Retinal pigment epithelial cell (primary cell): ENCODE data around the gene INPP4B.

Source experiments
- DNase-seq: peaks from one replicate; pipeline ENCODE4 v3.0.0-alpha.2; 2010; ENCODE audit warnings: low read depth
- H3K4me3 ChIP-seq: 2 replicates; pipeline ENCODE4 v1.5.1; 2011; ENCODE audit warnings: mild to moderate bottlenecking, low read length, control low read depth, moderate library complexity
- TF ChIP-seq, protein P1 (sequence below): conservative IDR thresholded peaks from 2 replicates; pipeline ENCODE4 v1.5.1; 2011; ENCODE audit warnings: low read depth, low read length, control low read depth, inconsistent platforms

INPP4B gene

GRCh38 chr4:142065086-142065647 lies 780.9 kb downstream of the INPP4B start:
- TF ChIP-seq, protein P1, sequence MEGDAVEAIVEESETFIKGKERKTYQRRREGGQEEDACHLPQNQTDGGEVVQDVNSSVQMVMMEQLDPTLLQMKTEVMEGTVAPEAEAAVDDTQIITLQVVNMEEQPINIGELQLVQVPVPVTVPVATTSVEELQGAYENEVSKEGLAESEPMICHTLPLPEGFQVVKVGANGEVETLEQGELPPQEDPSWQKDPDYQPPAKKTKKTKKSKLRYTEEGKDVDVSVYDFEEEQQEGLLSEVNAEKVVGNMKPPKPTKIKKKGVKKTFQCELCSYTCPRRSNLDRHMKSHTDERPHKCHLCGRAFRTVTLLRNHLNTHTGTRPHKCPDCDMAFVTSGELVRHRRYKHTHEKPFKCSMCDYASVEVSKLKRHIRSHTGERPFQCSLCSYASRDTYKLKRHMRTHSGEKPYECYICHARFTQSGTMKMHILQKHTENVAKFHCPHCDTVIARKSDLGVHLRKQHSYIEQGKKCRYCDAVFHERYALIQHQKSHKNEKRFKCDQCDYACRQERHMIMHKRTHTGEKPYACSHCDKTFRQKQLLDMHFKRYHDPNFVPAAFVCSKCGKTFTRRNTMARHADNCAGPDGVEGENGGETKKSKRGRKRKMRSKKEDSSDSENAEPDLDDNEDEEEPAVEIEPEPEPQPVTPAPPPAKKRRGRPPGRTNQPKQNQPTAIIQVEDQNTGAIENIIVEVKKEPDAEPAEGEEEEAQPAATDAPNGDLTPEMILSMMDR: no peak
- H3K4me3 ChIP-seq: no peak overlapping the region
- no peak for DNase-seq

GRCh38 chr4:142064181-142064580 lies 781.9 kb downstream of the INPP4B start:
- no peak overlapping the region for H3K4me3 ChIP-seq
- DNase-seq: no peak
- TF ChIP-seq, protein P1: no peak

DNA sequence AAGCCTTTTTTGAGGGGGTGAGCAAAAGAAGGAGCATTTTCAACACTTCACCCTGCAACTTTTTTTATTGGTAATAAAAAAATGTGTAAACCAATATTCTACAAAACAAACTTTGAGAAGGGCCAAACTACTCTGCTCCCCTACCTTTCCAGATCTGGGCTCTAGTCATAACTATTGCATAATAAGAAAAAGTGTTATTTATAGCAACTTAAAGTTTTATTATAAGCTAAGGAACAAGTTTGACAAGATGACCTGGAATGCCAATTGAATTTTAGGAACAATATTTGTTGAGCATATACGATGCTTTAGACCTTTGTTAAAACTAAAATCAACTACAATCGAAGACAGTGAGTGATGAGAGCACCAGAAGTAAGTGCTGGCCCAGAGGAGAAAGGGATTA lies 800.1 kb downstream of the INPP4B start:
- DNase-seq: no peak
- no peak overlapping the region for H3K4me3 ChIP-seq
- TF ChIP-seq, protein P1: no peak

DNA sequence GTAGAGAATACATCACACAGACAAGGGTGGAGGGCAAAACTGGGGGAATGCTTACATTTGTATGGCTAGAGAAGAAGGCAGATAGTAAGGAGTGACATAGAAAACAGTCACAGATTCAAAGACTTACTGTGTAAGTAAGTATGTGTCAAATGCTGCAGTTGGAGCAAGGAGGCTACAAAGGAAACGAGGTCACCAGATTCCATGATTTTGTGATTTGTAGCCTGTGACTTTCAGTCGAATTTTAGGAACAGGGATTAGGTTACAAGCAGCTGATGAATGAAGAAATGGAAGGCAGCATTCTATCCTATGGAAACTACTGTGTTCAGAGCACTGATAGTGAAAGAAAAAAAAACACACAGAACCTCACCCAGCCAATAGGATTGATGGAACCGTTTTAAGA lies 801.8 kb downstream of the INPP4B start:
- no peak for DNase-seq
- TF ChIP-seq, protein P1: no peak
- H3K4me3 ChIP-seq: no peak overlapping the region

GRCh38 chr4:142043509-142043908 lies 802.6 kb downstream of the INPP4B start:
- TF ChIP-seq, protein P1: no peak
- no peak for DNase-seq
- H3K4me3 ChIP-seq: no peak overlapping the region

DNA sequence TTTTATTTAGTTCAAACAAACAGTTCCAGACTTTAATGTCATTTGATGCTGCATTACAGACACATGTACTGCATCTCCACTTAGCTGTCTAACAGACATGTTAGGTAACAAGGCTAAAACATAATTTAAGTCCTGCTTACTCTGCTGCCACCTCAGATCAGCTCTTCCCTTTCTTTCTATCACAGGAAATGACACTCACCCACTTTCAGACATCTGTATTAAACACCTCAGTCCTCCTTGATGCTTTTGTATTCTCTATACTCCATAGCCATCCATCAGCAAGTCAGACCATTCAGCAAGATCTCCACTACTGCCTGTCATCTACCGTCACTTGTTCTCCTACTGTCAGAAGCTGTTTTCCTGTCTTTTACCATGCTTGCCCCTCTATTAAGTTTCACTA lies 804.3 kb downstream of the INPP4B start:
- TF ChIP-seq, protein P1: no peak
- no peak overlapping the region for H3K4me3 ChIP-seq
- no peak for DNase-seq

- no peak overlapping the region for H3K4me3 ChIP-seq
- DNase-seq: no peak
- TF ChIP-seq, protein P1: no peak
Observed at GRCh38 chr4:142040043-142040442, 806.1 kb downstream of the INPP4B start.
